NCI-H748 (cell line): ENCODE measurements around the gene SNAI3.

ENCODE experiments used
- DNase-seq: peaks from one replicate; lab custom pipeline; 2025; ENCODE audit not compliant: unreplicated experiment; lab: John Stamatoyannopoulos, UW

Gene SNAI3

DNA sequence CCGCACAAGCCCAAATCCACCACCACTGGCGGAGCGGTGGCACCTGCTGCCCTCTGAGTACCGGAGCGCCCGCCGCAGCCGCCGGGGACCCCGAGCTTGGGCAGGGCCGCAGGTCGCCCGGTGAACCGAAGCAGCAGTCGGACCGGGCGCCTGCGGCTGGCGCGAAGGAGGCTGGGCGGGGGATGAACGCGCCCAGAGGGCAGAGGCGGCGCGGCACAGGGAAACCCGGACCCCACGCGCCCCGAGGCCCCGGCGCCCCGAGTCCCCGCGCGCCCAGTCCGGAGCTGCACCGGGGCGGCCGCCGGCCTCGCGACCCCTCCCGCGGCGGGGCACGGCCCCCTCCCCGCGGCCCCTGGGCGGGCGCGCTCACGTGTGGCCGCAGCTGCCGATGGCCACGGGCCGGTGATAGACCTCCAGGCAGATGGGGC, 19.5 kb upstream of the SNAI3 start:
- DNase-seq = peak; percentile 21

DNA sequence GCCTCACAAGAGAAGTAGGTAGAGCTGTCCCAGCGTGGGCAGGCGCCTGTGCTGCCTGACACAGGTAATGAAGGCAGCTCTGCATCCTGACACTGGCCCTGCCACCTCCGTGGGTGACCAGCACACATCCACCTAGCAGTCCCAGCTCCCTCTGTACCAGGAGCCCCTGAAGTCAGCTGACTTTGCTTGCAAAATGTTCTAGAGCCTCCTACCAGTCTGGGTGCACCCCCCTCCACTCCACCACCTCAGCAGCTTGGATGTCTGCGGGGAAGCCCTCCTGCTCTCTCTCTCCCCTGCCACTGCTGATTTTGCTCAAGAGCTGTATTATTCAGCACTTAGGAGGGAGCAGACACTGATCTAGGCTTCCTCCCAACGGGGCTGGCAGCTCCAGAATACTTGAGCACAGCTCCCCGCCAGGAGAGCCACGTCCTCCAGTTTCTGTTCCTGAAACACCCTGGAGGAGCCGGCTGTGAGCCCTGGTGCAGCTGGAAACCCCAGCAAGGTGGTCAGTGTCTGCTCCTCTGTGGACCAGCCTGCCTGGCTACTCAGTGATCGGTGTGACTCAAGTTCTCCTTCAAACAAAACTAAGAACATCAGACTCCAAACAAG, 18.9 kb upstream of the SNAI3 start:
- no peak for DNase-seq

DNA sequence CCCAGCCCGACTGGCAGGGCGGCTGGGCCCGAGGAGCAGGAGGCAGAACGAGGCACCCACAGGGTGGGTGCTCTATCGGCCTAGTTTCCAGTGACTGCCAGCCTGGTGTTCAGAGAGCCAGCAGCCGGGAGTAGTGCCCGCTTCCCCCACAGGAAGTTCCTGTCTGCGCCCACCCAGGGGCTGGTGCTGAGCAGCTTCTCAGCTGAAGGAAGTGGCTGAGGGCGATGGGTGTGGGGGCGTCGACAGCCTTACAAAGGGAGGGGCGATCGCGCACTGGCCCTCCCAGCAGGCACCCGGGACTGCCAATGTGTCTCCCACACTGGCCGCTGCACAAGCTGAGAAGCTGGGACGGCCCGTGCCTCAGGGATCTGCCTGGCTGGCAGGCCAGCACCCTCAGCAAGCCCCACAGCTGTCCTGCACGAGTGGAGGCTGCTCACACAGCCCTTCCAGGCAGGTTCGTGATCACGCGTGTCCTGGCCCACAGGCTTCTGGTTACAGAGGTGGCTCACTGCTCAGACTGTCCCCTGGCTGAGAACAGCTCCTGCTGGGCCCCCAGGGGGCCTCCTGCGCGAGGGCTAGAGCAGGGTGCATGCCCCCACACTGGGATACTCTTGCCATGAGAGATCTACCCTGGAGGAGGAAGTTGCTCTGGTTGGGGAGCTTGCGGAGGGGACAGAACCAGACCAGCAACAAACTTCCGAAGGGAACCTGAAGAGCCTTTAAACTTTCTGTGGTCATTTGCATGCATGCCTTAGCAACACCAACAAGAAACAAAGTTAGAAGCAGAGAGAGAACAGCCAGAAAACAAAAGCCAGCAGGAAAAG, 17.4 kb upstream of the SNAI3 start:
- DNase-seq = no peak

DNA sequence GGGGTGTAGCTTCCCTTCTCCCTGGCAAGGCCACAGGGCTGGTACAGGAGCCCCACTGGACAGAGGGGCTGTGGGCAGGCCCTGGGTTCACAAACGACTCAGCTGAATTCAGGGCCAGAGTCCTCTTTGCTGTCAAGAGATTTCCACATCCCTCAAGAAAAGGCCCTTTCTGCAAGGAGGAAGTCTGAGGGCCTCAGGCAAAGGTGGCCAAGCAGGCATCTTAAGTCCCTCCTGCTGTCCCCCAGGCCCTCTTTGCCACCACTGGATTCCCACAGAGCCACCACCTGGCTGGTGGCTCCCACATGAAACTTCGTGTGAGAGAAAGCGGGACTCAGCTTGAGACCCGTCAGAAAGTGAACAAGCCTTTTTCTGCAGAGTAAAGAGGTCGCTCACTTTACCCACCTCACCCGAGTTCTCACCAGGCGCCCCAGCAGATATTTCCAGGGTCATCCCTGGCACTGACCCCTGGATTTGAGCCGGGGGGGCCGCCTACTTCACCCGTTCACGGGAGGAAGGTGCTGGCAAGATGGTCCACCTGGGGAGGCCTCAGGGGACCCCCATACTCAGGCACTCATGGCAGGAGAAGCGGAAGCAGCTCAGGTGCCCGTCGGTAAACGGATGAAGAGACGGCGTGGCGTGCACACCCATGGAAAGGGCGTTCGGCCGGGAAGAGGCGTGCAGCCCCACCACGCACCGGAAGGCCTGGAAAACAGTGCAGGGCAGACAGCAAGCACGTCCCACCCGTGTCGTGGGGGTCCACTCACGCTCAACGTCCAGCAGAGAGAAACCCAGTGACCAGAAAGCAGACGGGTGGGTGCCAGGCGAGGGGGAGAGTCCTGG, 16.3 kb upstream of the SNAI3 start:
- no peak for DNase-seq

DNA sequence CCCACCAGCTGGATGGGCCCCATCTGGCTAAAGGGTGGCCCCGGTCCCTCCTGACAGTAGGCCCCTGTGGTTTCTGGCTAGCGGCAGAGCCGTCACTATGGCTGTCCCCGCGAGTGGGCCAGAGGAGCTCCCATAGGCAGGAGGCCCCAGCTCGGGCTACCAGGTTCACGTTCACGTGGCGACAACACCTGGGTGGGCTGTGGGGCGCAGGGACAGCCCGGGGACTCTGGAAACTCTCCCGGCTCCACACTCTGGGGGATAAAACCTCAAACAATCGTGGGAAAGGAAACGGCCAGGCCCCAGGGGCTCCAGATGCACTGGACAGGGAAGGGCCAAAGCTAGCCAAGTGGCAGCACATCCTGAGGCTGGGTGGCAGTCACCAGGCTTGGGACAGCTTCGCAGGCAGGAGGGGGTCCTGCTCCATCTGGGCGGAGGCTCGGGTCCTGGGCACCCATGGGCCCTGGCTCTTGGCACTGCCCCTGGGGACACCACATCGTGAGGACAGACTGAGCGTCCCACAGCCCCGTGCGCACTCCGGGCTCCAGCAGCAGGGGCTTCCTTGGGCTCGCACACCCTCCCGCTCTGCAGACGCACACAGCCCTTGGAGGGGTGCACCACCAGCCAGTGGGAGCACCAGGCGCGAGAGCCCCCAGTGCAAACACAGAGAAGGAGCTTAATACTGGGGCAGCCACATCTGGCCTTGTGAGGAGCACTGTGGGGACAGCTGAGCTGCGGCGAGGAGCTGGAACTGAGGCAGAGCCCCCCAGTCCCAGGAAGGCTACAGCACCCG, 15.5 kb upstream of the SNAI3 start:
- DNase-seq = no peak

DNA sequence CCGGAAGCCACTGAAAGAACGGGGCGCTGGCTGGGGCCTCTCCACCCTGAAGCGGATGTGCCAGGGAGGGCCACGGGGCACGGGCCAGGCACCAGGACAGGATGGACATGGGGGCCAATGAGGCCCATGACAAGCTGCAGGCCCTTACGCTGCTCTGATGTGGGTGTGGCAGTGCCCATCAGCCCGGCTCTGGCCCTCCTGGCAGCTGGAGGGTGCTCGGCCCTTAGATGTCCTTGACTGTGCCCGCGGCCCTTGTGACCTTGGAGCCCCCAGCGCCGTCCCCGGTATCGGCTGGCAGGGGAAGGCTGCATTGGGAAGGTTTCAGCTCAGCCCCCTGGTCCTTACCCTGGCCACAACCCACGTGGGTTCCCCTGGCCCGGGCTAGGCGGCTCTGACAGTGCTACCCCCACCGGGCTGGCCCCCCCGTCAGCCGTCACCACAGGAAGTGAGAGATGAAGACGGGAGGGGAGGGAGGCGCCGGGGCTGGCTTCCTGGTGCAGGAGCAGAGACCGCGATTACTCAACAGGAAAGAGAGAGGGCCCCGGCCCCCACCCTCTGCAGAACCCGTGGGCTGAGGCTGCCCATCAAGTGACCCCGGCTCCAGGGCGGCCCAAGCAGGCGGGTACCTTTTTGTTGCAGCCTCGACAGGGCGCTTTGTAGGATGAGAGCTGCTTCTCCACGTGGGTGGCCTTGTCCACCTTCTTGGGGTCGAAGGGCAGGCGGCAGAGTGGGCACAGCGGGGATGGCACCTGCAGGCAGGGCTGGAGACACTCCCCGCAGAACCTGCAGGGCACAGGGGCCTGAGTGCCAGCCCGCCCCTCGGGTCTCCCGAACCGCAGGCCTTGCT, 14.6 kb upstream of the SNAI3 start:
- DNase-seq = no peak

DNA sequence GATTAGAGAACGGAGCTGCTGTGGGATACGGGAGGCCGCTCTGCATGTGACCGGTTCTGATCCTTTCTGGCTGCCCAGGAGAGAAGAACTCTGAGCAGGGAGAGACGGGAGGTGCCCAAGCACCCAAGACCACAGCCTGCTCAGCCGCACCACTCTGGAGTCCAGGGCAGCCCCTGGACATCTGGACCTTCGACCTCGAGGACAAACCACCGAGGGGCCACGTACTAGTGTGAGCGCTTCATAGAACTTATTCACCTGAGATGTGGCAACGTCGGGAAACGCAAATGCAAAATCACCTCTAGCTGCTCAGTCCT, 14.0 kb upstream of the SNAI3 start:
- DNase-seq = no peak

DNA sequence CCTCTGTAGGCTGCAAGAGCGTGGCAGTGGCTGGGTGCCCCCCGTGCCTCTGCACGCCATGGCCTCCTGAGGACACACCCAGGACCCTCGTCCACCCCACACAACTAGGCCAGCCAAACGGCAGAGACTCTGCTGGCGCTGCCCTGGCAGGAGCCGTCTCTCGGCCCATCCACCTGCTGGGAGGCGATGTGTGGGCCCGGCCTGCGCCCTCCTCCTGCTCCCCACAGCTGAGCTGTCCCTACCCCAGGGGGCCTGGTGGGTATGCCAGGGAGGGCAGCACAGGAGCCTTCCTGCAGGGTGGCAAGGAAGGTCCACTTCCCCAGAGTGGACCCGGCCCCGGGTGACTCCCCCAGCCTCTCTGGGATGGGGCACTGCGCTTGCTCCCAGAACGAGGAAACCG, 12.9 kb upstream of the SNAI3 start:
- no peak for DNase-seq

DNA sequence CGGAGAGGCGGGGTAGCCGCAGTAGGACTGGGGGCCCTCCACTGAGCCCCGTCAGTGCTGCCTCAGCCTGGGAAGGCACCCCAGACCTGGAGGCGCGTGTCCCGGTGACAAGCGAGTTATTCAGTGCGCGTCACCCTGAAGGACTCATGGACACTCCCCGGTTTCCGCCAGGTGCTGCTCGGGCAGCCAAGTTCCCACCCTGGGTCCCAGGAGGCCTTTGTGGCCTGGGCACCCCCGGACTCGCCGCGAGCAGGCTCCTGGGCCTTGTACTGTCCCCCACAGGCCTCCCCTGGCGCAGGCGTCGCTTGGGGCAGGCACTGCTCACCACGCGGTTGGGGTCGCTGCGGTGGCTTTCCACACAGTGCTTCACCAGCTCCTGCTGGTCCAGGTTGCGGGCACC, 12.3 kb upstream of the SNAI3 start:
- no peak for DNase-seq

DNA sequence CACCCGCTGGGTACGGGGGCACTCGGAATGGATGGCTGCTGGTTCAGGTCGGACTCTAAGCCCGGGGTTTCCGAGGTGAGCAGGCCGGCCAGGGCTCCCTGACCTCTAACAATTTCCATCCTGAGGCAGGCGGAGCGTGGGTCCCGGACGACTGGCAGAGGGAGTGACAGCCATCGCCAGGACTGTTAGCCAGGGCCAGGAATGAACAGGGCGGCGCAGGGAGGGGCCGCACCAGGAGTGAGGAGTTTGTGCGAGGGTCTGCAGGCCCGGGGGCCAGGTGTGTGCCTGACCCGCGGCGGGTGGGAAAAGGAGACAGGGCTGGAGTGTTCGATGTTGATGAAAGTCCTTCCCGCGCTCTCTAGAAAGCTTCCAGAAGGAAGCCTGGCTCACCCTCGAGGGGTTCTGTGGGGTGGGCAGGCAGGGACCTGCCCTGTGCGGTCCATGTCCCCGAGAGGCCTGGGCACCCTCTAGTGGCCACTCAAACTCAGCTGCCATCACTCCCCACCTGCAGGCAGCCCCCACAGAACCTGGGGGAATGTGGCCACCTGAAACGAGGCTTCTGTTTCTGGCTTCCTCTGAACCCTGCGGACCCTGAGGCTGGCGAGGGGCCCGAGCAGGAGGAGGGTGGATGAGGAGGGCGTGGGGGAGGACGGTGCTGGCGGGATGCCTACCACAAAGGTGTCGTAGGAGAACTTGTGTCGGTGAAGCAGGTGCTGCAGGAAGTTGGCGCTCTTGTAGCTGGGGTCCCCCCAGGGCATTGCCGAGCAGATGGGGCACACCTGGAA, 11.7 kb upstream of the SNAI3 start:
- no peak for DNase-seq

DNA sequence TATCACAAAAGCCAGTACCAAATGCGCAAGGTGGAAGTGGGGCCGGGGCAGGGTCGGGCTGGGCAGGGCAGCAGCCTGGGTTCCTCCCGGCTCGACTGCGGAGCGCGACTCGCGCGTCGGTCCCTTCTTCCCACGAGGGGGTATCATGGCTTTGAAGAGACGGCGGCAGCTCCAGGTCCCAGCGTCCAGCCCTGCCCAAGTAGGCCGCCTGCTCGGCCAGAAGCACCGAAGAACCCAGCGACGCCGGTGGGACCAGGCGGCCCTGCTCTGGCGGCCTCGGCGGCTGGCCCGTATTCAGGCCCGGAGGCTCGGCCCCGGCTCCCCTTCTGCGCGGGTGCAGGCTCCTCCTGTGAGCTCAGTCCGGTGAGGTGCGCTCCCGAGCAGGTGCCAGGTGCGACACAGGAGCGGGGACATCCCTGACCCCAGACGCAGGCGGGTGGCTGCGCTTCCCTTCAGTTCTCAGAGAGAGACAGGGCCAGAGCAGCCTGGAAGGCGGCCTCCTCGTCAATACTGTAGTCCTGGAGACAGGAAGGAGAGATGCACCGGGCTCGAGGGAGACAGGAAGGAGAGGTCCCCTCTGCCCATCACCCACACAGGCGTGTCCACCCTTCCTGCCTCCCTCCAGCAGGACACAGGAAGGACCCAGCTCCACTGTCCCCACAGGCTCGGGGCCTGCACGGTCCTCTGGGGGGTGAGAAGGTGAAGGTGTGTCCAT, 11.0 kb upstream of the SNAI3 start:
- no peak for DNase-seq

DNA sequence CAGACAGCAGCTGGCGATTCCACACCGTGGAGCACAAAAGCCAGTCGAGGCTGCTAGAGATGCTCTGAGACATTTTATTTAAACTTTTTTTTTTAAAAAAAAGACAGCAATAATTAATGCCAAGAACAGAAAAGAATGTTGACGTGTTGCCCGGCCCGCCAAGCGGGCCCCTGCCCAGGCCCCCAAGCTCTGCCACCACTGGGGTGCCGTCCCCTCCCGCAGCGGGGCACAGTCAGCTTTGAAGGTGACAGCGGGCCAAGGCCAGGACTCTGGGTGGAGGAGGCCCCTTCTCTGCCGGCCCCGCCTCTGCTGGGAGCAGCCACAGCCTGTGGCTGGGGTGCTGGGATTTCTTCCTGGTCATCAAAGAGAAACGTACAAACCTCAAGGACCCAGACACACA, 10.1 kb upstream of the SNAI3 start:
- DNase-seq = no peak

DNA sequence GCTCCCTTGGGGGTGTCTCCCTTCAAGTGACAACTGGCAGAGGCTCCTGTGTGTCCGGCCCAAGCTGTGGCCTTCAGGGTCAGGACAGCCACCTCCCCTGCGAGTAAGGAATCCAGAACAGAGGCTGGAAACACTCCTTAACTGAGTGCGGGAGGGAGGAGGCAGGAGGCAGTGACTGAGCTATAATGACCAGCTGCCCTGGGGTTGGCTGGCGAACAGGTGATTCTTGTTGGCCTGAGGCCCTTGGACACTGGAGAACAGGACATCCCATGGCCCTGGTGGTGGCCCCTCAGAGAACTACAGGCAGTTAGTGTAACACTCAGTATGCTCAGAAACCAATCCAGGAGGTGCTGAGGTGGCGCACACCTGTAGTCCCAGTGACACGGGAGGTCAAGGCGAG, 9.4 kb upstream of the SNAI3 start:
- no peak for DNase-seq

DNA sequence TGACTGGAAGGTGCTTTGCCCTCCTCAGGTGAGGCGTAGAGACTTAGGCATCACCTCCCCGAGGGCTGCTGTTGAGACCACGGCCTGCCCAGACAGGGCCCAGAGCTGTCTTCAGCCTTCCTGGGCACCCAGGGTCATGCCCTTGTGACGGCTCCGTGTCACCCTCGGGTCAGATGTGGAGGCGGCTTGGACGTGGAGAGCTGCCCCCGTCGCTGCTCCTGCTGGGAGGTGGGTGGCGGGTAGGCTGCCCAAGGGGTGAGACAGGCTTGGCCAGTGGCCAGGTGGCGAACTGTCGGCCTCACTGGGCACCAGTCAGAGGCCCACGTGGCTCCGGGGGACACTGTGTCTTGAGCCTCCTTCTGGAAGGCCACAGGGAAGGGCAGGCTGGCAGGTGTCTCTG, 8.9 kb upstream of the SNAI3 start:
- DNase-seq = no peak

DNA sequence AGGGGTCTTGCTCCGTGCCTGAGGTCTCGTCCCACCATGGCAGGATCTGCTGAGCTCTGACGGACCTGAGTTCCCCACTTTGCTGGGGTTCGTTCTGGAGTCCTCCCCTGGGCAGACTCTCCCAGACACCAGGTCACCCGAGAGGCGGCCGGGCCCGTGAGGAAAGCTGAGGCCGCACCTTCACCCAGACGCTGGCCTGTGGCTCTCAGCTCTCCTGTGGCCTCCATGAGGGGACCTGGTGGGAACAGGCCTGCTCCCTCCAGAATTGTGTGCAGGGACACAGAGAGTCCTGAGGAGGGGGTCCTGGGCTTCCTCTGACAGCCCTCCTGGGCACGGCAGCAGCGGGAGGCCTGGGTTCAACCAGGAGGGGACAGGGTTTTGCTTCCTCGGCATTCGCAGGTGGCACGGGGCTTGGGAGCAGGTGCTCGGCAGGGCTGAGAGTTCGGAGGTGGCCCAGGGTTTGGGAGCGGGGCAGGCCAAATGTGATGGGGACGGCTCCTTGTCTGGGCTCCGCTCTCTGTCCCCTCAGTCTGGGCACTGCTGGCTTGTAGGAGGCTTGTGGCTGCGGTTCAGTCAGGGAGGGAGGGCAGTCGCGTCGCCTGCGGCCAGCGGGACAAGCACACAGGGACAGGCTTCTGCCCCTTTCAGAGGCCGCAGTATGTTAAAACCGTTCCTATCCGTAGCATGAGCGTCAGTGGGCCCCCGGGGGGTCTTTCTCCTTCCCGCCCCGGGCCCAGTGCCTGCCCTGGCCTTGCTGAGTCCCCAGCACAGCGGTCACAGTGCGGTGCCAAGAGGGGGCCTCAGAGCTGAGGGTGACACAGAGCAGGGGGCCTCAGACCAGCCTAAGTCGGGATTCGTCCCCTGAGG, 8.1 kb upstream of the SNAI3 start:
- no peak for DNase-seq

DNA sequence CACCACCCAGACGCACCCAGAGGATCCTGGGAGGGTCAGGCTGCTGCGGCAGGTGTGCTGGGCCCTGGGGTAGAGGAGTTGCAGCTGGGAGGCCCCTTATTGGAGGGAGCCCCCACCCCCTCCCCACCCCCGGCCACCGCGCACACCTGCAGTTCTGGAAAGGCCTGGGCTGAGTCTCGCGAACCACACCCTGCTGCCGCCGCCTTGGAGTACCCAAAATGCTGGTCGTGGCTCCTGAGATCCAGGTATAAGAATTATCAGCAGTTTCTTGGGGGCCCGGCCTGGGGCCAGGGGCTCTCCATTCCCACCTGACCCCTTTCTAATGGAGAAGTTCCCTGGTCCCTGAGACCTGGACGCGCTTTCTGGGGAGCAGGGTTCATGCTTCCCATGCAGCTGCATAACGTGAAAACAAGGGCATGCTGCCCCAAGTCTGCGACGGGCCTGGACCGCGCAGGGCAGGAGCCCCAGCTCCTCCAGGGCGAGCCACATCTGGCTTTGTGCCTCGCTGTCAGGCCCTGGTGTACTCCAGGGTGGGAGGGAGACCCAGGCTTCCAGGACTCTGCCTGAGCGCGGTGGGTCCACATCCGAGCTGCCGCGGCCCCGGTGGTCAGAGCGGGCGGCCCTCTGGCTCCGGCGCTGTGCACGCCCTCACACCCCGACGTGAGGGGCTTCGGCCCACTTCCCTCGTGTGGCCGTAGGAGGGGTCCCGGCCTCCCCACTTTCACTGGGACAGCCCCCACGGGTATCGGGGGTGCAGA, 7.3 kb upstream of the SNAI3 start:
- no peak for DNase-seq

DNA sequence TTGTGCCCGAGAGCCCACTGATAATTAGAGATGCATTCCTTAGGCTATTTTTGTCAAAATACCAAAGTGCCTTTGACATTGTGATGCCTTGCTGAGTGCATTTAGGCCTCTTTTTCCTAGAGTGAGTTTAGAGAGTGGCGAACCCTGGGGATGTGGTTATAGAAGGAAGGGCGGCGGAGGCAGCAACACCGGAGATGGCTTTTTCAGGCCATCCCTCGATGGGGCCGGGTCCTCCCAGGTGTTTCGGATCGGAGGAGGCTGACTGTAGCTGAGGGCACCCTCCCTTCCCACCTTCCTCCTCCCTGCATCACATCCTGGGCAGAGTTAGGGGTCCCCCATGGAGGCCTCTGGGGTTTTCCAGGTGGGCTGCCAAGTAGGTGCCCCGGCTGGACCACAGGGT, 6.6 kb upstream of the SNAI3 start:
- DNase-seq = no peak
